ENCODE data around the gene MMP2. TPM values are rescaled to one million over a fixed set of nuclear protein-coding genes. Genes with fewer than 3 reads are reported as not detected.

Gene MMP2
- total RNA-seq, 1 experiment from 2014 or later = 1.5 TPM

GRCh38 chr16:55439101-55439690 lies 39.8 kb upstream of the MMP2 start:
- intact Hi-C loops (cut with micrococcal nuclease) = no loop called here
- POLR2A ChIA-PET = no interaction called here
- Histone ChIP-seq H2AFZ (ENCODE audit: low read depth, low read length, poor library complexity, severe bottlenecking) (no peak overlapping the region), H3K4me2 (ENCODE audit: low read length) (no peak overlapping the region), H3K36me3 (ENCODE audit: control insufficient read depth in 1 of 2, insufficient read depth in 2 of 2, low read length in 2 of 2) (no peaks in the 10 kb centered on the region), H3K27ac (ENCODE audit: low read depth, low read length) (no peak overlapping the region), H3K4me1 (ENCODE audit: control insufficient read depth in 1 of 2, insufficient read depth in 2 of 2, low read length in 2 of 2) (no peaks in the 10 kb centered on the region), H3K9me2 (ENCODE audit: insufficient read depth) (no peaks in the 10 kb centered on the region), H3K9me3 (ENCODE audit: control insufficient read depth in 1 of 2, insufficient read depth in 1 of 2, low read depth in 1 of 2, low read length in 2 of 2) (no peaks in the 10 kb centered on the region), H3K79me2 (ENCODE audit: insufficient read depth, low read length) (no peaks in the 10 kb centered on the region), H4K20me1 (ENCODE audit: insufficient read depth) (no peaks in the 10 kb centered on the region), H3K9ac (ENCODE audit: low read length) (no peak overlapping the region), H3K4me3 (replicated peaks in 1 of 2; ENCODE audit: low read depth in 1 of 2, low read length in 2 of 2) (no peak overlapping the region), H3K27me3 (ENCODE audit: insufficient read depth, low read length) (peaks cover 53% of the 10 kb centered on the region)
- DNase-seq (ENCODE audit: low read depth, low spot score) = no peak
- no peak for TF ChIP-seq MAX (IDR thresholded peaks at IDR 0.05)
- no peak for TF ChIP-seq ATF3 (IDR thresholded peaks at IDR 0.05)
- no peak for TF ChIP-seq EGR1 (IDR thresholded peaks at IDR 0.05; ENCODE audit: low read depth)
- no peak for TF ChIP-seq ZBTB33 (IDR thresholded peaks at IDR 0.05; ENCODE audit: extremely low read depth, insufficient replicate concordance, low read length)
- TF ChIP-seq RAD21 (IDR thresholded peaks at IDR 0.05; ENCODE audit: low read depth) = no peak
- no peak for TF ChIP-seq ZFX (IDR thresholded peaks at IDR 0.05)
- TF ChIP-seq POLR2AphosphoS5 (IDR thresholded peaks at IDR 0.05; ENCODE audit: low read depth, low read length) = no peak
- no peak for TF ChIP-seq YY1 (IDR thresholded peaks at IDR 0.05; ENCODE audit: extremely low read depth, insufficient replicate concordance, low read depth, low read length)
- no peak for TF ChIP-seq FOSL1 (IDR thresholded peaks at IDR 0.05; ENCODE audit: low read depth)
- no peak for TF ChIP-seq SIN3A (IDR thresholded peaks at IDR 0.05; ENCODE audit: low read depth)
- TF ChIP-seq JUND (IDR thresholded peaks at IDR 0.05) = no peak
- TF ChIP-seq REST (IDR thresholded peaks at IDR 0.05; ENCODE audit: low read depth) = no peak
- no peak for TF ChIP-seq CBX3 (IDR thresholded peaks at IDR 0.05; ENCODE audit: low read depth)
- TF ChIP-seq SRF (IDR thresholded peaks at IDR 0.05; ENCODE audit: low read depth) = no peak
- no peak for ATAC-seq
- BruUV-seq (replicated peaks) = no TSS peak
- RAD21 ChIA-PET (ENCODE audit: low non-redundant PET in 1 of 2, low total read pairs in 2 of 2, uncharacterized antibody in 2 of 2, unreplicated experiment in 2 of 2) = no interaction called here
- CTCF ChIA-PET = no interaction called here
